Liver (tissue), 9 donors: ENCODE results near the gene RPGRIP1. TPM values are rescaled to one million over a fixed set of nuclear protein-coding genes. Genes with fewer than 3 reads are reported as not detected.

Experiments used
- DNase-seq: peaks from one replicate; pipeline ENCODE4 v3.0.0-alpha.2; 2017; ENCODE audit warnings: low spot score
- H3K27ac ChIP-seq, 2 donors: one replicate each; pipeline ENCODE4 v1.7.0; 2013; ENCODE audit warnings: inconsistent platforms in 2 of 2, low read length in 2 of 2, control low read depth in 1 of 2, low read depth in 1 of 2, mild to moderate bottlenecking in 1 of 2
- H3K27me3 ChIP-seq, 4 donors: one replicate each; pipeline versions ENCODE4 v1.6.1 to v1.7.0; 2013; ENCODE audit warnings: low read length in 3 of 4, inconsistent platforms in 1 of 4, mild to moderate bottlenecking in 1 of 4, moderate library complexity in 1 of 4; ENCODE audit not compliant: control insufficient read depth in 4 of 4, insufficient read depth in 4 of 4
- H3K36me3 ChIP-seq, 4 donors: one replicate each; pipeline versions ENCODE4 v1.6.1 to v1.7.0; 2013; ENCODE audit warnings: low read length in 3 of 4, mild to moderate bottlenecking in 3 of 4, low read depth in 1 of 4, moderate library complexity in 1 of 4; ENCODE audit not compliant: control insufficient read depth in 4 of 4, insufficient read depth in 3 of 4
- H3K4me1 ChIP-seq, 4 donors: one replicate each; pipeline versions ENCODE4 v1.6.1 to v1.7.0; 2013; ENCODE audit warnings: low read length in 3 of 4, mild to moderate bottlenecking in 3 of 4, moderate library complexity in 1 of 4; ENCODE audit not compliant: control insufficient read depth in 4 of 4, insufficient read depth in 4 of 4
- H3K4me3 ChIP-seq, 3 donors: one replicate each; pipeline versions ENCODE4 v1.6.1 to v1.7.0; 2013; ENCODE audit warnings: low read length in 3 of 3, control low read depth in 1 of 3, low read depth in 1 of 3, mild to moderate bottlenecking in 1 of 3
- H3K9ac ChIP-seq, 2 donors: one replicate each; pipeline ENCODE4 v1.7.0; 2013; ENCODE audit warnings: low read length in 2 of 2, mild to moderate bottlenecking in 2 of 2, moderate library complexity in 2 of 2, control low read depth in 1 of 2, low read depth in 1 of 2
- H3K9me3 ChIP-seq, 4 donors: one replicate each; pipeline versions ENCODE4 v1.6.1 to v1.7.0; 2013; ENCODE audit warnings: low read length in 3 of 4; ENCODE audit not compliant: control insufficient read depth in 4 of 4
- ATF3 ChIP-seq: IDR thresholded peaks from 2 replicates; pipeline ENCODE4 v1.6.1; 2016; ENCODE audit warnings: antibody characterized with exemption
- FOXA1 ChIP-seq: IDR thresholded peaks from 2 replicates; pipeline ENCODE4 v1.6.1; 2016; ENCODE audit warnings: antibody characterized with exemption
- FOXA2 ChIP-seq: IDR thresholded peaks from 2 replicates; pipeline ENCODE4 v1.6.1; 2016; ENCODE audit warnings: antibody characterized with exemption
- HNF4A ChIP-seq, 2 donors: conservative IDR thresholded peaks; 2 replicates each; pipeline ENCODE4 v1.6.1; 2016; ENCODE audit warnings: antibody characterized with exemption in 2 of 2, mild to moderate bottlenecking in 2 of 2
- HNF4G ChIP-seq: IDR thresholded peaks from 2 replicates; pipeline ENCODE4 v1.6.1; 2016; ENCODE audit warnings: antibody characterized with exemption
- JUND ChIP-seq, 2 donors: IDR thresholded peaks; 2 replicates each; pipeline ENCODE4 v1.6.1; 2016; ENCODE audit warnings: antibody characterized with exemption in 2 of 2
- NR2F2 ChIP-seq: IDR thresholded peaks from 2 replicates; pipeline ENCODE4 v1.6.1; 2016; ENCODE audit warnings: antibody characterized with exemption
- RAD21 ChIP-seq, 2 donors: IDR thresholded peaks; 2 replicates each; pipeline ENCODE4 v1.6.1; 2016; ENCODE audit warnings: antibody characterized with exemption in 2 of 2, mild to moderate bottlenecking in 2 of 2
- RXRA ChIP-seq, 2 donors: IDR thresholded peaks; 2 replicates each; pipeline ENCODE4 v1.6.1; 2017 to 2018; ENCODE audit warnings: antibody characterized with exemption in 2 of 2, mild to moderate bottlenecking in 1 of 2
- TAF1 ChIP-seq: conservative IDR thresholded peaks from 2 replicates; pipeline ENCODE4 v1.6.1; 2016; ENCODE audit warnings: antibody characterized with exemption, mild to moderate bottlenecking
- WGBS: extraction: QIAGEN DNeasy Blood & Tissue Kit; methylation state at CpG from one replicate; pipeline ENCODE4 v1.1.7; 2013; 5-methylcytosine and 5-hydroxymethylcytosine counted together
- polyA plus RNA-seq, 2 donors: library from polyadenylated mRNA; stranded (reverse) in 1 of 2; unstranded in 1 of 2; fragments of 200-250 nt in 1 of 2; fragments of >200 nt in 1 of 2; fragmentation: Nextera tagmentation in 1 of 2; extraction: Ambion mirVana in 1 of 2; gene quantifications; one replicate each; pipeline versions ENCODE4 v1.2.1 to v1.2.3, GENCODE V29; 2013 to 2015
- total RNA-seq, 2 donors: library from RNA; depleted of rRNA; stranded (reverse); fragments of >200 nt; gene quantifications; one replicate each; pipeline ENCODE4 v1.2.3, GENCODE V29; 2014
- TF ChIP-seq, protein P1 (sequence below): fragments of 150-350 bp; IDR thresholded peaks from 2 replicates; pipeline ENCODE4 v1.5.1; 2017; ENCODE audit warnings: improper control_type of control experiment, low read depth, low read length; ENCODE audit not compliant: missing input control
- TF ChIP-seq, protein P2 (sequence below): IDR thresholded peaks from 2 replicates; pipeline ENCODE4 v1.6.1; 2016; ENCODE audit warnings: antibody characterized with exemption
- donor health status: healthy.
- donor health status: healthy.
- donor health status: healthy.
- donor health status: healthy.
- donor health status: healthy.

RPGRIP1 gene
- total and polyA plus RNA-seq, 4 donors: 0.27 to 1.3 (median 0.40) TPM

GRCh38 chr14:21326972-21327371 lies 47.1 kb downstream of the RPGRIP1 start:
- H3K4me1 ChIP-seq: no peaks in the 10 kb centered on the region
- no peaks in the 10 kb centered on the region for H3K9me3 ChIP-seq
- H3K4me3 ChIP-seq: no peak overlapping the region
- no peak overlapping the region for H3K27ac ChIP-seq
- H3K36me3 ChIP-seq: no peaks in the 10 kb centered on the region
- no peaks in the 10 kb centered on the region for H3K27me3 ChIP-seq
- no peak for TF ChIP-seq FOXA1
- TF ChIP-seq ATF3: no peak
- TF ChIP-seq JUND (IDR thresholded peaks at IDR 0.05): no peak
- TF ChIP-seq TAF1: no peak
- TF ChIP-seq NR2F2: no peak
- TF ChIP-seq, protein P1, sequence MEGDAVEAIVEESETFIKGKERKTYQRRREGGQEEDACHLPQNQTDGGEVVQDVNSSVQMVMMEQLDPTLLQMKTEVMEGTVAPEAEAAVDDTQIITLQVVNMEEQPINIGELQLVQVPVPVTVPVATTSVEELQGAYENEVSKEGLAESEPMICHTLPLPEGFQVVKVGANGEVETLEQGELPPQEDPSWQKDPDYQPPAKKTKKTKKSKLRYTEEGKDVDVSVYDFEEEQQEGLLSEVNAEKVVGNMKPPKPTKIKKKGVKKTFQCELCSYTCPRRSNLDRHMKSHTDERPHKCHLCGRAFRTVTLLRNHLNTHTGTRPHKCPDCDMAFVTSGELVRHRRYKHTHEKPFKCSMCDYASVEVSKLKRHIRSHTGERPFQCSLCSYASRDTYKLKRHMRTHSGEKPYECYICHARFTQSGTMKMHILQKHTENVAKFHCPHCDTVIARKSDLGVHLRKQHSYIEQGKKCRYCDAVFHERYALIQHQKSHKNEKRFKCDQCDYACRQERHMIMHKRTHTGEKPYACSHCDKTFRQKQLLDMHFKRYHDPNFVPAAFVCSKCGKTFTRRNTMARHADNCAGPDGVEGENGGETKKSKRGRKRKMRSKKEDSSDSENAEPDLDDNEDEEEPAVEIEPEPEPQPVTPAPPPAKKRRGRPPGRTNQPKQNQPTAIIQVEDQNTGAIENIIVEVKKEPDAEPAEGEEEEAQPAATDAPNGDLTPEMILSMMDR: no peak
- TF ChIP-seq, protein P2, sequence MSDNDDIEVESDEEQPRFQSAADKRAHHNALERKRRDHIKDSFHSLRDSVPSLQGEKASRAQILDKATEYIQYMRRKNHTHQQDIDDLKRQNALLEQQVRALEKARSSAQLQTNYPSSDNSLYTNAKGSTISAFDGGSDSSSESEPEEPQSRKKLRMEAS: no peak
- no peak for TF ChIP-seq FOXA2
- TF ChIP-seq HNF4A (conservative IDR thresholded peaks at IDR 0.05): no peak
- TF ChIP-seq RXRA (IDR thresholded peaks at IDR 0.05): no peak
- no peak for TF ChIP-seq RAD21 (IDR thresholded peaks at IDR 0.05)
- no peak for TF ChIP-seq HNF4G
- no peak overlapping the region for H3K9ac ChIP-seq
- no peak for DNase-seq
- WGBS: 85% methylated on average over 1 of the region's 1 CpG

Other genes with a start within 250 kb of the RPGRIP1 start
- gene TPPP2, start 249.9 kb upstream of the RPGRIP1 start, total RNA-seq: 1 to 10 TPM; 1.6 to 5.9 TPM
- gene TPPP2, start 249.9 kb upstream of the RPGRIP1 start, polyA plus RNA-seq: 1 to 10 TPM; 1.5 to 1.6 TPM
- under 1 TPM; 0.05 to 0.08 TPM for gene RNASE13, start 245.3 kb upstream of the RPGRIP1 start, total RNA-seq
- gene RNASE13, start 245.3 kb upstream of the RPGRIP1 start, polyA plus RNA-seq: not detected
- gene RNASE7, start 237.7 kb upstream of the RPGRIP1 start, total RNA-seq: under 1 TPM in 1 of 2 donors, not detected in 1; 0.33 TPM
- under 1 TPM; 0.11 to 0.12 TPM for gene RNASE7, start 237.7 kb upstream of the RPGRIP1 start, polyA plus RNA-seq
- gene RNASE8, start 222.3 kb upstream of the RPGRIP1 start, total RNA-seq: not detected
- gene RNASE8, start 222.3 kb upstream of the RPGRIP1 start, polyA plus RNA-seq: not detected
- gene ARHGEF40, start 209.8 kb upstream of the RPGRIP1 start, total RNA-seq: 10 to 100 TPM; 19.8 to 42.5 TPM
- 10 to 100 TPM in 1 of 2 donors, 1 to 10 TPM in 1; 9.3 to 14.0 TPM for gene ARHGEF40, start 209.8 kb upstream of the RPGRIP1 start, polyA plus RNA-seq
- 1 to 10 TPM; 4.7 to 6.2 TPM for gene ZNF219, start 181.4 kb upstream of the RPGRIP1 start, total RNA-seq
- gene ZNF219, start 181.4 kb upstream of the RPGRIP1 start, polyA plus RNA-seq: 10 to 100 TPM in 1 of 2 donors, 1 to 10 TPM in 1; 1.3 to 10.5 TPM
- gene TMEM253, start 179.0 kb upstream of the RPGRIP1 start, total RNA-seq: under 1 TPM; 0.19 to 0.25 TPM
- under 1 TPM in 1 of 2 donors, not detected in 1; 0.14 TPM for gene TMEM253, start 179.0 kb upstream of the RPGRIP1 start, polyA plus RNA-seq
- gene OR5AU1, start 124.0 kb upstream of the RPGRIP1 start, total RNA-seq: not detected
- gene OR5AU1, start 124.0 kb upstream of the RPGRIP1 start, polyA plus RNA-seq: not detected
- 100 to 1,000 TPM; 286 to 384 TPM for gene HNRNPC, start 10.6 kb upstream of the RPGRIP1 start, total RNA-seq
- gene HNRNPC, start 10.6 kb upstream of the RPGRIP1 start, polyA plus RNA-seq: 100 to 1,000 TPM; 119 to 254 TPM
- gene SUPT16H, start 103.9 kb downstream of the RPGRIP1 start, total RNA-seq: 10 to 100 TPM; 27.9 to 51.6 TPM
- 10 to 100 TPM; 18.6 to 19.8 TPM for gene SUPT16H, start 103.9 kb downstream of the RPGRIP1 start, polyA plus RNA-seq
- 10 to 100 TPM; 27.3 to 29.5 TPM for gene CHD8, start 176.0 kb downstream of the RPGRIP1 start, total RNA-seq
- 10 to 100 TPM in 1 of 2 donors, 1 to 10 TPM in 1; 9.6 to 11.1 TPM for gene CHD8, start 176.0 kb downstream of the RPGRIP1 start, polyA plus RNA-seq
- 10 to 100 TPM; 14.2 to 60.9 TPM for gene RAB2B, start 196.9 kb downstream of the RPGRIP1 start, total RNA-seq
- 1 to 10 TPM; 4.2 to 6.6 TPM for gene RAB2B, start 196.9 kb downstream of the RPGRIP1 start, polyA plus RNA-seq
- 10 to 100 TPM; 18.3 to 22.4 TPM for gene TOX4, start 197.1 kb downstream of the RPGRIP1 start, total RNA-seq
- 10 to 100 TPM; 16.9 to 29.8 TPM for gene TOX4, start 197.1 kb downstream of the RPGRIP1 start, polyA plus RNA-seq
- gene METTL3, start 231.3 kb downstream of the RPGRIP1 start, total RNA-seq: 10 to 100 TPM; 26.0 to 50.8 TPM
- 10 to 100 TPM; 10.5 to 23.8 TPM for gene METTL3, start 231.3 kb downstream of the RPGRIP1 start, polyA plus RNA-seq
- 1 to 10 TPM in 1 of 2 donors, under 1 TPM in 1; 0.92 to 2.9 TPM for gene SALL2, start 246.3 kb downstream of the RPGRIP1 start, total RNA-seq
- gene SALL2, start 246.3 kb downstream of the RPGRIP1 start, polyA plus RNA-seq: under 1 TPM; 0.49 to 0.63 TPM